Heart left ventricle (tissue), 13 donors: ENCODE data around the gene SLC22A31.

Experiments used
- POLR2A ChIP-seq, 2 donors: fragments of 450-650 bp; IDR thresholded peaks; one replicate each; pipeline ENCODE4 v1.6.1; 2017; ENCODE audit warnings: antibody characterized with exemption in 2 of 2, mild to moderate bottlenecking in 2 of 2, moderate library complexity in 2 of 2
- TF ChIP-seq, protein P1 (sequence below), 12 donors: fragments of 200-600 bp; sonication (generic) in 4 of 12; IDR thresholded peaks; one replicate each; pipeline versions ENCODE4 v1.5.0 to v1.8.0; 2018 to 2022; ENCODE audit warnings: antibody characterized with exemption in 12 of 12, mild to moderate bottlenecking in 5 of 12
- donor health status: ischemic (EF 13 %, LVEDD 7.1; RV severe dilation, severe dysfunction).
- donor health status: DM: no; HTN: yes; CAD: no.
- donor health status: DM: no; HTN: no; CAD: no.
- donor health status: ischemic (EF 25% LVEDD 6.9; RV normal size, moderate dysfunction).
- donor health status: ischemic (EF 25% LVEDD 5.7; RV mildly dilated, moderate dysfunction).
- donor health status: ischemic (EF 35%, LVEDD 5.7; RV mildly dilated, moderate dysfunction).
- donor health status: nonischemic (EF 11% LVEDD 7.7; RV severe dilation, severe dysfunction).
- donor health status: DM: yes; HTN: yes; CAD: no.
- donor health status: PGD.
- donor health status: ischemic (EF 29% LVEDD 5.4; RV normal size, mild dysfunction).
- donor health status: nonischemic (EF 23%, LVEDD 6.1; RV moderate dilation, normal function).

DNA sequence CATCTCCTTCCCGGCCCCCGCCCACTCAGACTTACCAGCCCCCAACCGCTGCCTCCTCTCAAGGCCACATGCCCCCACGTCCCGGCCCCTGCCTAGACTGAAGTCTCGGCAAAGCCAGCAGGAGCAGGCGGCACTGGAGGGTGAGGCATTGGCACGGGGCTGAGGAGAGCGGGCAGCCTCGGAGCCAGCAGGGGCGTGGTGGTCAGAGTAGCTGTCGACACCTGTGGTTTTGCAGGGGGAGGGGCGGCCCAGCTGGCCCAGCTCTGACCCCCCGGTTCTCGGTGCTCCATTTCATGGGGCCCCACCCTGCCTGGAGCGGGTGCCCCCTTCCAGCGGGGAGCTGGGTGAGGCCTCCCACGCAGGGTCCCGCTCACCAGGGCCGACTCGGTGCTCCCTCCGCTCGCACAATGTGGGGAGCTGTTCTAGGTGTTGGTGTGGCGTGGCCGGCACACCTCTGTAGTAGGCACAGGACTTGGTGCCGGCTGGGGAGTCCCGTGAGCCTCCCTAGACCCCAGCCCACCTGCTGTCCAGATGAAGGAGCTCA lies 24.1 kb downstream of the SLC22A31 start:
- TF ChIP-seq POLR2A (IDR thresholded peaks at IDR 0.05) = no peak
- TF ChIP-seq, protein P1, sequence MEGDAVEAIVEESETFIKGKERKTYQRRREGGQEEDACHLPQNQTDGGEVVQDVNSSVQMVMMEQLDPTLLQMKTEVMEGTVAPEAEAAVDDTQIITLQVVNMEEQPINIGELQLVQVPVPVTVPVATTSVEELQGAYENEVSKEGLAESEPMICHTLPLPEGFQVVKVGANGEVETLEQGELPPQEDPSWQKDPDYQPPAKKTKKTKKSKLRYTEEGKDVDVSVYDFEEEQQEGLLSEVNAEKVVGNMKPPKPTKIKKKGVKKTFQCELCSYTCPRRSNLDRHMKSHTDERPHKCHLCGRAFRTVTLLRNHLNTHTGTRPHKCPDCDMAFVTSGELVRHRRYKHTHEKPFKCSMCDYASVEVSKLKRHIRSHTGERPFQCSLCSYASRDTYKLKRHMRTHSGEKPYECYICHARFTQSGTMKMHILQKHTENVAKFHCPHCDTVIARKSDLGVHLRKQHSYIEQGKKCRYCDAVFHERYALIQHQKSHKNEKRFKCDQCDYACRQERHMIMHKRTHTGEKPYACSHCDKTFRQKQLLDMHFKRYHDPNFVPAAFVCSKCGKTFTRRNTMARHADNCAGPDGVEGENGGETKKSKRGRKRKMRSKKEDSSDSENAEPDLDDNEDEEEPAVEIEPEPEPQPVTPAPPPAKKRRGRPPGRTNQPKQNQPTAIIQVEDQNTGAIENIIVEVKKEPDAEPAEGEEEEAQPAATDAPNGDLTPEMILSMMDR (IDR thresholded peaks at IDR 0.05) = no peak
